HG02588 (cell line): ENCODE results near the gene KHDC1L.
"Not testable (repeated sequence)": the region's sequence is repeated elsewhere in the genome, so short reads cannot be mapped to it uniquely, and the experiment has no call there.

Source experiments
- ATAC-seq: cut with Tn5 transposase; IDR thresholded peaks from one replicate; pipeline ENCODE4 v1.9.1; 2021; ENCODE audit warnings: mild to moderate bottlenecking, moderate library complexity; ENCODE audit not compliant: unreplicated experiment

The KHDC1L gene, protein sequence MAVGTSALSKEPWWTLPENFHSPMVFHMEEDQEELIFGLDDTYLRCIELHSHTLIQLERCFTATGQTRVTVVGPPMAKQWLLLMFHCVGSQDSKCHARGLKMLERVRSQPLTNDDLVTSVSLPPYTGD

DNA sequence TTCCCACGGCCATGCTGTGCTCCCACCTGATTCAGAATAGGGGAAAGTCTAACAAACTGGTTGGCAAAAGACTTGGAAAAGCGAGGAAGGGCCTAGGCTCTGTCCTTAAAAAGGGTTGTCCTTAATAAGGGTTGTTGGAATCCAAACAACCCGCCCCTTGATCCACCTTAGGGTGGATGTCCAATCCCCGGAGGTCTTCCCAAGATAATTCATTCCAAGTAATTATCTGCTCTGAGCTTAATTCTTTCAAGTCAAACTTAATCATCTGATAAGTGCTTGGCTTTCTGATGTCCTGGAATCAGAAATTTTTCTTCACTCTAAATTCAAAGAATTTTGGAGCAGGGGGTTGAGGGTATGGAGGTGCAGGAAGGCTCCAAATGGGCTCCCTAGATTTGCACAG is at the start of gene KHDC1L:
Gene KHDC1L (minus strand): TSS at position 101 of the 400 bp plus-strand sequence. CDS start 88 bp downstream, at position 13.
- no peak for ATAC-seq

DNA sequence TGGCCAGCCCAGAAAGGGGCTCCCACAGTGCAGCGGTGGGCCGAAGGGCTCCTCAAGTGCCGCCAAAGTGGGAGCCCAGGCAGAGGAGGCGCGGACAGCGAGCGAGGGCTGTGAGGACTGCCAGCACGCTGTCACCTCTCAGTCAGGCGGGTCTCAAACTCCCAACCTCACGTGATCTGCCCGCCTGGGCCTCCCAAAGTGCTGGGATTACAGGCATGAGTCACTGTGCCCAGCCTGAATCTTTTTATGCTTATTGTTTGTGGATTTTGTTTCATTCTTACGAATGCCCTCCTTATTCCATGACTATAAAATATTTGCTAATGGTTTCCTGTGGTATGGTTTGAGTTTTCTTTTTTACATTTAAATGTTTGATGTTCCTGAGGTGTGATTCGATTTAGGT is 44.0 kb upstream of the KHDC1L start:
- not testable (repeated sequence) for ATAC-seq

DNA sequence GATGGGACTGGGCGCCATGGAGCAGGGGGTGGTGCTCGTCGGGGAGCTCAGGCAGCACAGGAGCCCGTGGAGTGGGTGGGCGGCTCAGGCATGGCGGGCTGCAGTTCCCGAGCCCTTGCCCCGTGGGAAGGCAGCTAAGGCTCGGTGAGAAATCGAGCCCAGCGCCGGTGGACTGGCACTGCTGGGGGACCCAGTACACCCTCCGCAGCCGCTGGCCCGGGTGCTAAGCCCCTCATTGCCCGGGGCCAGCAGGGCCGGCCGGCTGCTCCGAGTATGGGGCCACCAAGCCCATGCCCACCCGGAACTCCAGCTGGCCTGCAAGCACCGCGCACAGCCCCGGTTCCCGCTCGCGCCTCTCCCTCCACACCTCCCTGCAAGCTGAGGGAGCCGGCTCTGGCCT is 43.6 kb upstream of the KHDC1L start:
- not testable (repeated sequence) for ATAC-seq

DNA sequence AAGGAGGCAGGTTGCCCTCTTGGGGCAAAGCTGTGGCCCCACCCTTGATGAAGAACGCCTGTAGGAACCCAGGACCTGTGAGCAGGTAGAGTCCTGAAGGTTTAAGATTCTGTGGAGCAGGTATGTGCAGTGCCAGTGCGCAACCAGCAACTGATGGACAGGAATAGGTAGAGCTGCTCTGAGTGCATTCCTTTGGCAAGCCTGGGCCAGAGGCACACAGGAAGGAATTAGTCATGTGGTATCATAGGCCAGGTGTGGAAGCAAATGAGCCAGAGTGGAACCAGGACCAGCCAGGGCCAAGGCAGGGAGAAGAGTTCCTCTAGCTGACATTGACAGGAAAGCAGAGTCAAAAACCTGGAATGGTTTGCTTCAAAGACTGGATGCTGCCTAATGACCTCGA is 39.1 kb upstream of the KHDC1L start:
- no peak for ATAC-seq

DNA sequence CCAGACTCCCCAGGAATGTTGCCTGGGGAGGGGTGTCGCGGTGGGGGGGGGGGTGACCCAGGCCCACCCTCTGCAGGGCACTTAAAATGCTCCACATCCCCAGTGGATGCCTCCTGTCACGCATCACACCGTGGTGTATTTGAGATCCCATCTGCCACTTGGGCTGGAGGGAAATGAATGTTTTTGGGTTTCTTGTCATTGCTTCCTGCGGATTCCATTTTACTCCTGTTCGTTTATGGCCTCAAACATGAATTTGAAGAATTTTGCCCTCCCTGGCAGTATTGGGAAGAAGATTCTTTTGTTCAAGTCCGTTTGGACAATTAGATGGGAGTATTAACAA is 38.2 kb upstream of the KHDC1L start:
- no peak for ATAC-seq

DNA sequence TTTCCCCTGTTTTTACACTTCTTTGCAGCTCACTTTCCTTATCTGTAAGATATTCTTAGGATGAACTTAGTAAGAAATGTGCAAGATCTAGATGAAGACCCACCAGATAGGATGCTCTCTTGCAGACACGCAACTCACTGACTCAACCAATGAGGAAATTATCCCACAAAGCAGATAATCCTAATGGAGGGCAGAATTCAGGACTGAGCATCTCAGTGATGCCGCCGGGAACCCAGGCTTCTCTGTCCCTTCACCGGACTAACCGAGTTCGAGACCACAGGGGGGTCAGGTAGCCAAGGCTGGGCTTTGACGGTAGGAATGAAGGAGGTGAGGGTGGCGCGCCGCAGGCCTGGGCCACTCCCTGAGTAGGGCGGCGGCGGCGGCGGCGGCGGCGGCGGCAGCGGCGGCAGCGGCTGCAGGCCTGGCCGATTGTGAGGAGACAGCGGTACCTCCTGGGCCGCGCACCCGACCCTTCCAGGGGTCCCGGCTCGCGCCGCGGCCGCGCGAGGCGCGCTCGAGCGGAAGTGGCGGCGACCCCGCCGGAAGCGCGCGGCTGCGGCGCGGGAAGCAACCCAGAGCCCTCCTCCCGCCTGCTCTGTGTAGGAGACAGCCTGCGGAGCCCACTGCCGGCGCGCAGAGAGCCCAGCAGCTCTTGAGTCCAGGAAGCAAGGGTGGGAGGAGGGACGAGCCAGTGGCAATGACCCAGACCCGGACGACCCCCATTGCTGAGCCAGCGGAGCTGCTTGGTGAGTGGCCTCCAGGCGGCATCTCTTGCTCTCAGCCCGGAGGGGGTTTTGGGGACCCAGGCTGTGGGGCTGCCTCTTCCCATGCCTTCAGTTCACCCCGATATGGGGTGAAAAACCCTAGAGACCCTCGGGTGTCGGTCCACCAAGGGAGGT is 37.6 kb upstream of the KHDC1L start, which contains the start of gene KHDC1:
Gene KHDC1 (minus strand): TSS at position 526 of the 899 bp plus-strand sequence. CDS start 20,679 bp downstream, outside the sequence.
- ATAC-seq: peak; percentile 93

DNA sequence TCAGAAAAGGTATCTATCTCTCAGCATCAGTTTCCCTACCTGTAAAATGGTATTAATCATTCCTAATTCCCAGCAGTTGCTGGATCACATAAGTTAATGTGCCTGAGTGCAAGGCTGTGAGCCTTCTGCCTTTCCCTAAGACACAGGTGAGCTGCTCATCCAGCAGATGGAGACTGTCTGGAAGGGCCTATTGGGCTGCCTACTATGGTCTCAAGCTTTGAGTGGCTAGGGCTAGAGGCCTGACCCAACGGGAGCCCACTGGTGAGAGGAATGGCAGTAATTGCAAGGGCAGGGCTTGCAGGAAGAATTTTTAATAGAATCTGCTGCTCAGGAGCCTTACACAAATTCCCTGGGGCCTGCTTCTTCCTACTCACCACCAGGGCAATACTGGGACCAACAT is 33.4 kb upstream of the KHDC1L start:
- no peak for ATAC-seq

DNA sequence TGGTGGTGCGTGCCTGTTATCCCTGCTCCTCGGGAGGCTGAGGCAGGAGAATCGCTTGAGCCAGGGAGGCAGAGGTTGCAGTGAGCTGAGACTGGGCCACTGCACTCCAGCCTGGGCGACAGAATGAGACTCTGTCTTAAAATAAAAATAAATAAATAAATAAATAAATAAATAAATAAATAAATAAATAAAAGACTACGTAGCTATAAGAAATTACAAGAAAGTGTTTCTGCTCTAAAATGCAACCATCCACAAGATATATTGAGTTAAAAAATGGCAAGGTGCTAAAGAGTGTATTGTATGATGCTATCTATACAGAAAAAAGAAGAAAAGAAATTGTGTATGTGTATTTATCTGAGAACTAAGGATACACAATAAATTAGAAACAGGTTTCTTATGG is 29.0 kb upstream of the KHDC1L start:
- ATAC-seq: not testable (repeated sequence)

DNA sequence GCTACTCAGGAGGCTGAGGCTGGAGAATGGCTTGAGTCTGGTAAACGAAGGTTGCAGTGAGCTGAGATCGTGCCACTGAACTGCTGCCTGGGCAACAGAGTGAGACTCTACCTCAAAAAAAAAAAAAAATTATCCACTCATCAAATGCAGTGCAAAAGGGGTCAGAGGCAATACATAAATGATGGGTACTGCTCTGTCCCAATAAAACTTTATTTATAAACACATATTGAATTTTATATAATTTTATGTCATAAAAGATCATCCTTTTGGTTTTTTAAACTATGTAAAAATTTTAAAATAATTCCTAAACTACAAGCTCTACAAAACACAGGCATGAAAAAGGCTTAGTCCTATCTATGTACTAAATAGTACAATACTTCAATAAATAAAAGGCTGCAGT is 27.4 kb upstream of the KHDC1L start:
- ATAC-seq: no peak

DNA sequence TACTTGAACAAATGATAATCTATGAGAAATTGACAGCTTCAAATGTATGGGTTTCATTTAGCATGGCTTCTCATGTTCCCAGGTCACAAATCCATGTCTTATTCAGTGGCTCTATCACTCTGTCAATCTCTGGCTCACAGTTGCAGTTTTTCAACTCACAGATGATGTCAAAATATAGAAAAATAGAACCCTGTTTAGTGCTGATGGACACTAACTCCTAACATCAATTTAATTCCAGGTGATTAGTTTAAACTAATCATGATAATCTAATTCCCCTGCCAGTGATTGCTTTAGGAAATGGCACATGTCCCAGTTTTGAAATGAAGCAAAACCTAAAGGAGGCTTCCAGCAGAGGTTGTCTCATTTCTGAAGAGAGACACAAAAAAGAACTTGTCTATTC is 24.7 kb upstream of the KHDC1L start:
- ATAC-seq: no peak

DNA sequence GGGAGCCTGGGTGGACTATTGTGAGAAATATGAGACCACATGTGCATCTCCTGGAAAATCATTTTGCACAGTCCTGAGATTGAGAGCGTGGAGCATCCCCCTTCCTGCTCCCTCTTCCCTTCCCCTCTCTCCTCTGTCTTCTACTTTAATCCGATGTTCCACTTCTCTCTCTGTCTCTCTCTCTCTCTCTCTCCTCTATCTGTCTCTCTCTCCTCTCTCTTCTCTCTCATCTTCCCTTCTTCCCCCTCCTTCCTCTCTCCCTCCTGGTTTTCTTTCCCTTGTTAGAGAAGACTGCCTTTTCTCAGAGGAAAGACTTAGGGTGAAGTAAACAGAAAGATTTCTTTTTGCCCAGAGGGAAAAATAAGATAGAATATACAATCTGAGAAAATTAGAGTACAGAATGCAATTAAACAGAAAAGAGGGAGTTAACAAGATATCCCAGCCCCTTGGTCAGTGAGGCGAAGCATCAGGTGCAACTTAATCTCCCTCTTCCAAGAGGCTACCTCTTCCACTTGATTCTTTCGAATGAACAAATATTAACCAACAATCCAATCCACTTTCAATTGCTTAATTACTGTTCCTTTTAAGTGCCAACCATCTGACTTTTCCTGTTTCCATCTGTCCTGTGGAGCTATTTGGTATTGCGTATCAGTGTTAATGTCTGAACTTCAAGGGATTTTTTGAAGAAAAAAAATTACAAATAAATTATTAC is 23.1 kb upstream of the KHDC1L start:
- no peak for ATAC-seq

DNA sequence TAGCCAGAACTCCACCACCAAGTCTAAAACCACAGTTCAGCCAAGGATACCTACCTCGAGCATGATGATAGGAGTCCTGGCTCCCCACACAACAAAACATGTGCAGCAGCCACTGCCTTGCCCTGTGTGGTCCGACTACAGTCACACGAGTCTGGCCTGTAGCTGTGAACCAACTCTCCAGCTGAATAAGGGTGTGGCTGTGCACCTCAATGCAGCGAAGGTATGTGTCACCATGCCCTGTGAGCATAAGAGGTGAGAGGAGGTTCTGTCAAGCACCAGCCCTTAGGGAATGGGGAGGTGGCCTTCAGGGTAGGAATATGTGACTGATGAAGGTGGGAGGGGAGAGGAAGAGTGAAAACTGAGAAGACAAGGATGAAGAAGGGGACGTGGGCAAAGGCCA is 16.7 kb upstream of the KHDC1L start:
- no peak for ATAC-seq

DNA sequence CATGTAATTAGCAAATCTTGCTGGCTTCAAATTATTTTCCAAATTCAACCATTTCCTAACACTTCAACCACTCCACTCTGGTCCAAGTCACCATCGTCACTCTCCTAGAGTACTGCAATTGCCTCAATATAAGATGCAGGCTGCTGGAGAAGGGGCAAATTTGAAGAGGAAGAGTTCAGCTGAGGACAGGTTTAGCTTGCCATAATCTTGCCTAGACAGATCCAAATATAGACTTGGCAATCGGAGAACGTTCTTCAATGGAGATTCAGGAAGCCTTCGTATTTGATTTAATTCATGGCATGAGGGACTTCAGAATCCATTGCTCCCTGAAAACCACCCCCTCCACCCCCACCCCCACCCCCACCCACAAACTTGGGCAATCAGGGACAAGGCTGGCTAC is 15.4 kb upstream of the KHDC1L start:
- ATAC-seq: no peak

DNA sequence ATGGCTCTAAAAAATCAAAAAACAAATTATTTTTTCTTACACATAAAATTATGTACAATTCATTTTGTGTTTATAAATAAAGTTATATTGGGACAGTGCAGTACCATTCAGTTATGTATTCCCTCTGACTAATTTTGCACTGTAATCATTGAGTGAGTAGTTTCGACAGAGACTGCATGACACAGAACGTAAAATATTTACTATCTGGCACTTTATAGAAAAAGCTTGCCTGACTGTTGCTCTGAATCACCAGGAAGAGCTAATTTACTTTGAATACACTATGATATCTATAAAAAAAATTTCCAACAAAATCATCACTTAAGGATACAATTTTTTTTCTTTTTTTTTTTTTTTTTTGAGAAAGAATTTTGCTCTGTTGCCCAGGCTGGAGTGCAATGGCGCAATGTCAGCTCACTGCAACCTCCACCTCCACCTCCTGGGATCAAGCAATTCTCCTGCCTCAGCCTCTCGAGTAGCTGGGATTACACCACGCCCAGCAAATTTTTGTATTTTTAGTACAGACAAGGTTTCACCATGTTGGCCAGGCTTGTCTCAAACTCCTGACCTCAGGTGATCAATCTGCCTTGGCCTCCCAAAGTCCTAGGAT is 11.0 kb upstream of the KHDC1L start:
- ATAC-seq: no peak

DNA sequence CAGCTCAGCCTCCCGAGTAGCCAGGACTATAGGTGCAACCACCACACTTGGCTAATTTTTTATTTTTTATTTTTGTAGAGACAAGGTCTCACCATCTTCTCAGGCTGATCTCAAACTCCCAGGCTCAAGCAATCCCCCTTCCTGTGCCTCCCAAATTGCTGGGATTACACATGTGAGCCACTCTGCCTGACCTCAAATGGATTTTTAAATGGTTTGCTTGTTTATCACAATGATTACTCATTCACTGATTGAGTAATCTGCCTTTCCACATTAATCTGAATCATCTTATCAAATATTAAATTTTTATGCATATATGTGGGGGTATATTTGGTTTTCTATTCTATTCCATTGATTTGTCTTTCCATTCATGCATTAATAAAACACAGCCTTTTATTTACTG is 9.4 kb upstream of the KHDC1L start:
- ATAC-seq: no peak

DNA sequence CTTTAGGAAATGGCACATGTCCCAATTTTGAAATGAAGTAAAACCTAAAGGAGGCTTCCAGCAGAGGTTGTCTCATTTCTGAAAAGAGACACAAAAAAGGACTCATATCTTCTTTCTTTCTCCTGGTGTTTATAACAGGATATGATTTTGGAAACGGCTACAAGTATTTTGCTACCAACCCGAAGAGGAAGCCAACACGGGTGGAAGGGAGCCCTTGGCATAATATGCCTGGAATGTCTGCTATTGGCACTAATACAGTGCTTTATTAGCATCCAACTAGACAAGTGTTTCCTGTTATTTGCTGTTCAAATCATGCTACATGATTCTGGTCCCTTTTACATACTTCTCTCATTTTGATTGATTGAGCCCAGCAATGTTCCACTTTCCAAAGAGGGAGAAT is 8.7 kb upstream of the KHDC1L start:
- ATAC-seq: not testable (repeated sequence)

DNA sequence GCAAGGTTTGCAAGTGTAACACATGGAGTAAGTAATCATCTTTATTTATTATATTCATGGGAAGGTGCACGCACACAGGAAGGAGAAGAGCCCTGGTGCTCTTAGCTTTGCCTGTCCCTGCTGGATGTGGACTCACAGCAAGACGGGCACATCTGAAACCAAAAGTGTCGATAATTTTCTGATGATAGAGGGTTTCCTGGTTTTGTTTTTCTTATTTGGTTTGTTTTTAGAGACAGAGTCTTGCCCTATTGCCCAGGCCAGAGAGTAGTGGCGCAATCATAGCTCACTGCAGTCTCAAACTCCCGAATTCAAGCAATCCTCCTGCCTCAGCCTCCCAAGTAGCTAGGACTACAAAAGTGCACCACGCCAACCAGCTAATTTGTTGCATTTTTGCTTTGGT is 7.8 kb upstream of the KHDC1L start:
- ATAC-seq: no peak

DNA sequence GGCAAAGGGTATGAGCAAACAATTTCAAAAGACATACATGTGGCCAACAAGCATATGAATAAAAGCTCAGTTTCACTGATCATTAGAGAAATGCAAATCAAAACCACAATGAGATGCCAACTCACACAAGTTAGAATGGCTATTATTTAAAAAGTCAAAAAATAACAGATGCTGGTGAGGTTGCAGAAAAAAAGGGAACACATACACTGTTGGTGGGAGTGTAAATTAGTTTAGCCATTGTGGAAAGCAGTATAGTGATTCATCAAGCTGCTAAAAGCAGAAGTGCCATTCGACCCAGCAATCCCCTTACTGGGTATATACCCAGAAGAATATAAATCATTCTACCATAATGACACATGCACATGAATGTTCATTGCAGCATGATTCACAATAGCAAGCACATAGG is 6.7 kb upstream of the KHDC1L start:
- ATAC-seq: peak; percentile 77

DNA sequence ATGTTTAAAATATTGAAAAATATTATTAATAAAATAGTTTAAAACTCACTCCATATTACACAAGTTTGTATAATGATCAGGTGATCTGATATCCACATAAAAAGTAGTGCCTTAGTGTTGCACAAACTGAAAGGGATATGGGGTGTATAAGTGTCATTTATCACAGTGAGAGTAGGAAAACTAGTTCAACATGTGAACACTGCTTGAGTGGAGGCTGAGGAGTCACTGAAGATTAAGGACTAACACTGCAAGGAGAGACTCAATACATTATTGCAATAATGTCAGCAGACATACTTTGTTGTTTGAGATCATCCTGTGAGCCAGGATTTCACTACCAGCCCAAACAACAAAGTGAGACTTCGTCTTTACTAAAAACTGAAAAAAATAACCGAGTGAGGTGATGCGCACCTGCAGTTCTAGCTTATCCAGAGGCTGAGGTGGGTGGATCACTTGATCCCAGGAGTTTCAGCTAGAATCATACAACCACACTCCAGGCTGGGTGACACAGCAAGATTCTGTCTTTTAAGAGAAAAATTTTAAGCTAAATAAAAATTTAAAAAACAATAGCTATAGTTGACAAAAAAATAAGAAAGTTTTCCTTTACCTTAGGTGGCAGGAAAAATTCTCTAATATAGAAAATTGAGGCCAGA is 2.4 kb upstream of the KHDC1L start:
- ATAC-seq: no peak

DNA sequence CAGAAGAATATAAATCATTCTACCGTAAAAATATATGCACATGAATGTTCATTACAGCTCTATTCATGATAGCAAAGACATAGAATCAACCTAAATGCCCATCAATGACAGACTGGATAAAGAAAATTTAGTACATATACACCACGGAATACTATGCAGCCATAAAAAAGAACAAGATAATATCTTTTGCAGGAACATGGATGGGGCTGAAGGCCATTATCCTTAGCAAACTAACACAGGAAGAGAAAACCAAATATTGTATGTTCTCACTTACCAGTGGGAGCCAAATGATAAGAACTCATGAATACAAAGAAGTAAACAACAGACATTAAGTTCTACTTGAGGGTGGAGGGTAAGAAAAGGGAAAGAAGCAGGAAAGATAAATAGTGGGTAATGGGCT is 8.4 kb downstream of the KHDC1L start:
- ATAC-seq: no peak

DNA sequence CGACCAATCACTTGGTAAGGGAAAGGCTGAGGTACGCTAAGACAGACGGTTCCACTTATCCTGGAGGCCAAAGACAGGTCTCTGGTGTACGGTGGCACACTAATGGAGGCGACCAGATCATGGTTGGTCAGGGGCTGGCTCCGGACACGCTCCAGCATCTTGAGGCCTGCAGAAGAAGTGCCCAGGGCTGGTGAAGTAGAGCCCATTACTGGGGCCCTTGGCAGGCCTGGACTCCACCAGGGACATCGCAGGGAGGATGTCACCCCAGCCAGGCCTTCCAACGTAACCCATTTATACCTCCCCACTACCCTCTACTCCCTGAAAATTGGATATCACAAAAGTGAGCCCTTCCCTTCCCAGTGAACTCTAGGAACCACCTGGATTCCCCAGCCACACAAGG is 16.2 kb downstream of the KHDC1L start:
- ATAC-seq: no peak
